CD4-positive, alpha-beta T cell treated with Interleukin-6 for 4 hours (primary cell): ENCODE data around the gene ADAM12.

Experiments used
- DNase-seq: peaks from one replicate; pipeline ENCODE4 v3.0.0-alpha.2; 2020; ENCODE audit warnings: mixed read lengths

Gene ADAM12

GRCh38 chr10:126042354-126042753, 345.9 kb downstream of the ADAM12 start:
- DNase-seq, result no peak

- peak; percentile 57 for DNase-seq
Measured at GRCh38 chr10:126041804-126042231, 346.5 kb downstream of the ADAM12 start.

GRCh38 chr10:126041117-126041516, 347.2 kb downstream of the ADAM12 start:
- no peak for DNase-seq

GRCh38 chr10:126037946-126038345, 350.3 kb downstream of the ADAM12 start:
- no peak for DNase-seq

GRCh38 chr10:126036515-126036914, 351.8 kb downstream of the ADAM12 start:
- no peak for DNase-seq

- DNase-seq, result no peak
Measured at GRCh38 chr10:126034586-126034985, 353.7 kb downstream of the ADAM12 start.

- no peak for DNase-seq
Measured at GRCh38 chr10:126029999-126030398, 358.3 kb downstream of the ADAM12 start.

- no peak for DNase-seq
Measured at GRCh38 chr10:126027692-126028091, 360.6 kb downstream of the ADAM12 start.

- DNase-seq, result no peak
Measured at GRCh38 chr10:126022841-126023240, 365.4 kb downstream of the ADAM12 start.

- DNase-seq, result no peak
Measured at GRCh38 chr10:126021833-126022500, 366.3 kb downstream of the ADAM12 start.

- DNase-seq, result no peak
Measured at GRCh38 chr10:126017961-126018560, 370.2 kb downstream of the ADAM12 start.

GRCh38 chr10:126016882-126017281, 371.4 kb downstream of the ADAM12 start:
- no peak for DNase-seq

GRCh38 chr10:126016156-126016805, 372.0 kb downstream of the ADAM12 start:
- DNase-seq, result no peak

- DNase-seq, result no peak
Measured at GRCh38 chr10:126015413-126015812, 372.9 kb downstream of the ADAM12 start.

GRCh38 chr10:126014309-126014708, 374.0 kb downstream of the ADAM12 start:
- DNase-seq, result no peak

GRCh38 chr10:126013489-126014281, 374.6 kb downstream of the ADAM12 start:
- DNase-seq, result peak; percentile 9

- no peak for DNase-seq
Measured at GRCh38 chr10:126012485-126012884, 375.8 kb downstream of the ADAM12 start.

- DNase-seq, result peak; percentile 9
Measured at GRCh38 chr10:126011995-126012394, 376.3 kb downstream of the ADAM12 start.

- DNase-seq, result no peak
Measured at GRCh38 chr10:126009650-126010049, 378.6 kb downstream of the ADAM12 start.

- no peak for DNase-seq
Measured at GRCh38 chr10:126006906-126007305, 381.4 kb downstream of the ADAM12 start.

GRCh38 chr10:126006264-126006663, 382.0 kb downstream of the ADAM12 start:
- no peak for DNase-seq

GRCh38 chr10:126004752-126005151, 383.5 kb downstream of the ADAM12 start:
- DNase-seq, result no peak

GRCh38 chr10:126001576-126001975, 386.7 kb downstream of the ADAM12 start:
- no peak for DNase-seq
